K562 (cell line): Measurements from ENCODE around the gene DRC1.
"Not testable (repeated sequence)": the region's sequence is repeated elsewhere in the genome, so short reads cannot be mapped to it uniquely, and the experiment has no call there.

Source experiments
- CTCFL ChIP-seq: IDR thresholded peaks from 2 replicates; pipeline ENCODE4 v1.6.1; 2011; ENCODE audit warnings: borderline replicate concordance, low read depth, mild to moderate bottlenecking, moderate library complexity, low read length; ENCODE audit not compliant: insufficient read depth, poor library complexity, severe bottlenecking
- EP300 ChIP-seq: IDR thresholded peaks from 2 replicates; pipeline ENCODE4 v1.6.1; 2012; ENCODE audit warnings: low read length, improper control_type of control experiment
- FUS ChIP-seq: fragments of 200-400 bp; formaldehyde crosslinking; optimal IDR thresholded peaks from 2 replicates; pipeline ENCODE3; 2017; ENCODE audit warnings: low read depth, low read length
- KAT8 ChIP-seq: fragments of 450-650 bp; IDR thresholded peaks from 2 replicates; pipeline ENCODE4 v1.6.1; 2016; ENCODE audit warnings: low read depth, mild to moderate bottlenecking
- LARP7 ChIP-seq: fragments of 450-650 bp; IDR thresholded peaks from 2 replicates; pipeline ENCODE4 v1.6.1; 2016
- PHB2 ChIP-seq: fragments of 450-650 bp; IDR thresholded peaks from 2 replicates; pipeline ENCODE4 v1.6.1; 2017; ENCODE audit warnings: low read depth
- POLR2A ChIP-seq: fragments of 450-650 bp; conservative IDR thresholded peaks from 2 replicates; pipeline ENCODE4 v1.6.1; 2016
- SMARCB1 ChIP-seq: IDR thresholded peaks from 2 replicates; pipeline ENCODE4 v1.6.1; 2011; ENCODE audit warnings: improper control_type of control experiment, low read depth; ENCODE audit not compliant: insufficient read length

- not testable (repeated sequence) for TF ChIP-seq EP300, POLR2A, KAT8, CTCFL, LARP7, SMARCB1, PHB2, FUS
Observed at GRCh38 chr2:26369664-26370063, 32.1 kb upstream of the DRC1 start.
